Measurements from ENCODE around the gene MAN1A1. TPM values are rescaled to one million over a fixed set of nuclear protein-coding genes. Genes with fewer than 3 reads are reported as not detected.

The MAN1A1 gene
- total RNA-seq, 1 donor: 79.6 TPM

DNA sequence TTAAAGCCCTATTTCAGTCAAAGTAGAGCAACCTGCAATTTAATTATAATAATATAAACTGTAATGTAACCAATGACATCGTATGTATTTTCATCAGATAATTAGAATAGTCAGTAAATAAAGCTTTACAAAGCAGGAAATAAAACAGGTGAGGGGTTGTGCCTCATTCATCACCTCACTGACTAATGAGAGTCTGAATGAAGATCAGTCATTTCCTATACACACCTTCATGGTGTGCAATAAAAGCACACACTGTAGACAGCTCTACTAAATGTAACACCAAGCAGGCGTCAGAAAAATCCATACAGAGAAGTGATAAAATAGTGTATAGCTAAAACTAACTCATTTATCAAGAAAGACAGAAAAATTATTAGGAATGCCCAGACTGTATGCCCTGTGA is 105.9 kb downstream of the MAN1A1 start:
- TF ChIP-seq, protein P1, sequence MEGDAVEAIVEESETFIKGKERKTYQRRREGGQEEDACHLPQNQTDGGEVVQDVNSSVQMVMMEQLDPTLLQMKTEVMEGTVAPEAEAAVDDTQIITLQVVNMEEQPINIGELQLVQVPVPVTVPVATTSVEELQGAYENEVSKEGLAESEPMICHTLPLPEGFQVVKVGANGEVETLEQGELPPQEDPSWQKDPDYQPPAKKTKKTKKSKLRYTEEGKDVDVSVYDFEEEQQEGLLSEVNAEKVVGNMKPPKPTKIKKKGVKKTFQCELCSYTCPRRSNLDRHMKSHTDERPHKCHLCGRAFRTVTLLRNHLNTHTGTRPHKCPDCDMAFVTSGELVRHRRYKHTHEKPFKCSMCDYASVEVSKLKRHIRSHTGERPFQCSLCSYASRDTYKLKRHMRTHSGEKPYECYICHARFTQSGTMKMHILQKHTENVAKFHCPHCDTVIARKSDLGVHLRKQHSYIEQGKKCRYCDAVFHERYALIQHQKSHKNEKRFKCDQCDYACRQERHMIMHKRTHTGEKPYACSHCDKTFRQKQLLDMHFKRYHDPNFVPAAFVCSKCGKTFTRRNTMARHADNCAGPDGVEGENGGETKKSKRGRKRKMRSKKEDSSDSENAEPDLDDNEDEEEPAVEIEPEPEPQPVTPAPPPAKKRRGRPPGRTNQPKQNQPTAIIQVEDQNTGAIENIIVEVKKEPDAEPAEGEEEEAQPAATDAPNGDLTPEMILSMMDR (IDR thresholded peaks at IDR 0.05; ENCODE audit: extremely low read depth, low read depth, low read length): no peak
- no peaks in the 10 kb centered on the region for H3K4me1 ChIP-seq (ENCODE audit: insufficient read depth, low read length)
- H4K20me1 ChIP-seq (ENCODE audit: insufficient read depth, low read length): no peaks in the 10 kb centered on the region
- no peak for DNase-seq (ENCODE audit: insufficient read length, low spot score, missing footprints)
- no peaks in the 10 kb centered on the region for H3K9me3 ChIP-seq (ENCODE audit: low read depth, low read length)
- no peak overlapping the region for H3K27ac ChIP-seq (ENCODE audit: low read depth, low read length)
- H2AFZ ChIP-seq (ENCODE audit: low read length): no peak overlapping the region
- H3K27me3 ChIP-seq (ENCODE audit: insufficient read depth, low read length): no peaks in the 10 kb centered on the region
- H3K36me3 ChIP-seq (ENCODE audit: insufficient read depth, low read length): no peaks in the 10 kb centered on the region
- no peaks in the 10 kb centered on the region for H3K79me2 ChIP-seq (ENCODE audit: insufficient read depth, low read length)
- no peak overlapping the region for H3K4me3 ChIP-seq (ENCODE audit: insufficient read depth, low read length)
- no peak overlapping the region for H3K4me2 ChIP-seq (ENCODE audit: insufficient read depth, low read length)

DNA sequence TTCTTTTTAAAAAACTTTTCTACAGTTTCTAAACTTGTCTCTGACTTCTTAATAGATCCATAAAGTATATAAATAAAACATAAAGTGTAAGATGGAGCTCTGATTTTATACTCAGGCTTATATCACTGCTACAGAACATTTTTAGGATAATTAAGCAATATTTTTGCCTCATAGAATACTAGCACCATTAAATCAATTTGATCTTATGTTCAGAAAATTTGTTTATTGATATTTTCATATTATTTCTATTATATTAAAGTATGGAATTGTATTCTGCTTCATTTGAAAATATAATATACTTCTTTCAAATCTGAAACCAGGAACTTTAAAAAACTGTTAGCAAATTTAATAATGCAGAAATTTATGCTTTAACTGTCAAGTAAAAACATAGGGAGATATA is 106.5 kb downstream of the MAN1A1 start:
- Histone ChIP-seq H3K9me3 (ENCODE audit: low read depth, low read length) (no peaks in the 10 kb centered on the region), H3K27ac (ENCODE audit: low read depth, low read length) (no peak overlapping the region), H3K27me3 (ENCODE audit: insufficient read depth, low read length) (no peaks in the 10 kb centered on the region), H2AFZ (ENCODE audit: low read length) (no peak overlapping the region), H3K4me3 (ENCODE audit: insufficient read depth, low read length) (no peak overlapping the region), H3K4me1 (ENCODE audit: insufficient read depth, low read length) (no peaks in the 10 kb centered on the region), H3K36me3 (ENCODE audit: insufficient read depth, low read length) (no peaks in the 10 kb centered on the region), H3K4me2 (ENCODE audit: insufficient read depth, low read length) (no peak overlapping the region), H4K20me1 (ENCODE audit: insufficient read depth, low read length) (no peaks in the 10 kb centered on the region), H3K79me2 (ENCODE audit: insufficient read depth, low read length) (no peaks in the 10 kb centered on the region)
- TF ChIP-seq, protein P1 (IDR thresholded peaks at IDR 0.05; ENCODE audit: extremely low read depth, low read depth, low read length): no peak
- DNase-seq (ENCODE audit: insufficient read length, low spot score, missing footprints): no peak

DNA sequence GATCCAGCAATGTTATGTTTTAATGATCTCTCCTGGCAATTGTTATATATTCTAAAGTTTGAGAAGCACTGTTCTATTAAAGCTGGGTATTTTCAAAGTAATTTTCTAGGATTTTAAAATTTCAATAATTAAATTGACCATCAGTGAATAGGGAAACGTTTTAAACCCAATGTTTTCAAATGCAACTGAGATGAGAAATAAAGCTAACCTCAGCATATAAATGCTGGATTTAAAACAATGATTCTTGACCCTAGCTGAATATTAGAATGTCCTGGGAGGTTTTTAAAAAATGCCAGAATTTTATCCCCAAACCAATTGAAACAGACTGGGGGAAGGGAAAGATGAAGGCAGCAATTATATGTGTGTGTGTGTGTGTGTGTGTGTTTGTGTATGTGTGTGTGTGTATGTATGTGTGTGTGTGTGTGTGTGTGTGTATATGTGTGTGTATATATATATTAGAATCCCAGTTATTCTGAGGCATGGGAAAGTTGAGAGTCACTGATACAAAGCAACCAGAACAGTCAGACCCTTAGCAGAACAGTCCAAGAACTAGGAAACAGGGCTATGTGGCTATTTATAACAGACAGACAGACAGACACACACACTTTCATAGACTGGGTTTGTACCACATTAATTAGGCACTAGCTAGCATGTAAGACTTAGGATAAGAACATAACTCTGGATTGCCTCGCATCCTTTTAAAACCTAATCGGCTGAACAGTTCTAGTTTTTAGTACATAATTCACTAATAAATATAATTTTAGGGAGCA is 107.8 kb downstream of the MAN1A1 start:
- Histone ChIP-seq H3K9me3 (ENCODE audit: low read depth, low read length) (no peaks in the 10 kb centered on the region), H4K20me1 (ENCODE audit: insufficient read depth, low read length) (no peaks in the 10 kb centered on the region), H3K27ac (ENCODE audit: low read depth, low read length) (no peak overlapping the region), H3K27me3 (ENCODE audit: insufficient read depth, low read length) (no peaks in the 10 kb centered on the region), H3K4me2 (ENCODE audit: insufficient read depth, low read length) (no peak overlapping the region), H3K4me1 (ENCODE audit: insufficient read depth, low read length) (no peaks in the 10 kb centered on the region), H3K4me3 (ENCODE audit: insufficient read depth, low read length) (no peak overlapping the region), H3K79me2 (ENCODE audit: insufficient read depth, low read length) (no peaks in the 10 kb centered on the region), H2AFZ (ENCODE audit: low read length) (peak overlapping the region; percentile 48), H3K36me3 (ENCODE audit: insufficient read depth, low read length) (no peaks in the 10 kb centered on the region)
- TF ChIP-seq, protein P1 (IDR thresholded peaks at IDR 0.05; ENCODE audit: extremely low read depth, low read depth, low read length): no peak
- DNase-seq (ENCODE audit: insufficient read length, low spot score, missing footprints): no peak

DNA sequence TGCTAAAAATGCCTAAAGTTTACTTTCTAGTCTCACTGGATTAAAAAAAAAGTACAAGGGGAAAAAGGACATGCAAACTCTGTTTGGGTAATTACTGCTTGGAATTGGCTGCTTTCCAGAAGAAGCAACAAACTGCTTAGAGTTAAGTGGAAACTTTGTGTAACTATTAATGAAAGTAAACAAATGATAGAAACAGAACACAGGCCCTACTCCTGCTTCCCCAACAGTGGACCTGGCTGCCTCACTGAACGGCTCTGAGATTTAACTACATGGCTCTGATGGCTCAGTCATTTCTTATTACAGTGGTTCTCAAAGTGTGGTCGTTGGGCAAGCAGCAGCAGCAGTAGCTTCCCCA is 108.5 kb downstream of the MAN1A1 start:
- DNase-seq (ENCODE audit: insufficient read length, low spot score, missing footprints): no peak
- H4K20me1 ChIP-seq (ENCODE audit: insufficient read depth, low read length): no peaks in the 10 kb centered on the region
- H3K4me2 ChIP-seq (ENCODE audit: insufficient read depth, low read length): no peak overlapping the region
- H3K27me3 ChIP-seq (ENCODE audit: insufficient read depth, low read length): no peaks in the 10 kb centered on the region
- H2AFZ ChIP-seq (ENCODE audit: low read length): peak overlapping the region; percentile 48
- H3K27ac ChIP-seq (ENCODE audit: low read depth, low read length): no peak overlapping the region
- TF ChIP-seq, protein P1 (IDR thresholded peaks at IDR 0.05; ENCODE audit: extremely low read depth, low read depth, low read length): no peak
- H3K9me3 ChIP-seq (ENCODE audit: low read depth, low read length): no peaks in the 10 kb centered on the region
- H3K79me2 ChIP-seq (ENCODE audit: insufficient read depth, low read length): no peaks in the 10 kb centered on the region
- H3K4me1 ChIP-seq (ENCODE audit: insufficient read depth, low read length): no peaks in the 10 kb centered on the region
- H3K36me3 ChIP-seq (ENCODE audit: insufficient read depth, low read length): no peaks in the 10 kb centered on the region
- H3K4me3 ChIP-seq (ENCODE audit: insufficient read depth, low read length): no peak overlapping the region
